ENCODE measurements around the gene EVI2B. TPM values are rescaled to one million over a fixed set of nuclear protein-coding genes. Genes with fewer than 3 reads are reported as not detected.

Gene EVI2B
- total RNA-seq, 2 experiments from 2014 or later, result 74.9 to 102 TPM

Other genes starting within 250 kb of the EVI2B start
- 10 to 100 TPM; 18.1 to 21.7 TPM for gene NF1, start 219.1 kb downstream of the EVI2B start, total RNA-seq
- under 1 TPM; 0.44 to 0.62 TPM for gene OMG, start 16.8 kb downstream of the EVI2B start, total RNA-seq
- gene EVI2A, start 7.6 kb upstream of the EVI2B start, total RNA-seq, result 10 to 100 TPM; 58.9 to 73.4 TPM
- gene RAB11FIP4, start 77.6 kb upstream of the EVI2B start, total RNA-seq, result 10 to 100 TPM; 34.4 to 35.5 TPM

All from activated CD4-positive, alpha-beta T cell treated with anti-CD3 and anti-CD28 coated beads, Interleukin-2, amount 10 ng/mL, durations not matched to agents 7 days and 5 days (primary cell).